IMR-90 (cell line): ENCODE measurements around the gene ZNF555. TPM values are rescaled to one million over a fixed set of nuclear protein-coding genes. Genes with fewer than 3 reads are reported as not detected.

Experiments
- ATAC-seq: fragments of 200-7000 bp; cut with Tn5 transposase; 2 replicates; pipeline ENCODE4 v1.9.1; 2020; ENCODE audit warnings: low read depth, mild to moderate bottlenecking, moderate library complexity
- BruUV-seq: library from RNA; stranded (reverse); fragments of 400-500 nt; replicated peaks from 2 replicates; lab custom pipeline; 2021; lab: Mats Ljungman, UMichigan
- CTCF ChIA-PET: fragments of 300-600 bp; formaldehyde crosslinking; extraction: SDS; loops from one replicate; lab custom pipeline; 2021; ENCODE audit warnings: antibody characterized with exemption; lab: Yijun Ruan, JAX
- POLR2A ChIA-PET: fragments of 300-600 bp; sonication (Branson Sonifier 250); formaldehyde crosslinking; loops from one replicate; lab custom pipeline; 2022; ENCODE audit warnings: antibody characterized with exemption; ENCODE audit not compliant: unreplicated experiment; lab: Charles Lee
- DNase-seq: peaks from one replicate; pipeline ENCODE4 v3.0.0; 2013
- H2AFZ ChIP-seq: replicated peaks from 2 replicates; pipeline ENCODE3; 2013; ENCODE audit warnings: low read length, mild to moderate bottlenecking; ENCODE audit not compliant: poor library complexity
- H2AK5ac ChIP-seq: 2 replicates; pipeline ENCODE4 v1.6.1; 2013; ENCODE audit warnings: low read depth, low read length, inconsistent platforms
- H2AK9ac ChIP-seq: replicated peaks from 2 replicates; pipeline ENCODE3; 2013; ENCODE audit warnings: mild to moderate bottlenecking, low read depth, low read length, moderate library complexity; ENCODE audit not compliant: poor library complexity
- H2BK120ac ChIP-seq: 2 replicates; pipeline ENCODE4 v1.6.1; 2013; ENCODE audit warnings: low read depth, low read length, inconsistent platforms
- H2BK15ac ChIP-seq: 3 replicates; pipeline ENCODE4 v1.6.1; 2013; ENCODE audit warnings: low read depth, low read length, inconsistent platforms
- H2BK20ac ChIP-seq: 2 replicates; pipeline ENCODE4 v1.6.1; 2013; ENCODE audit warnings: low read depth, mild to moderate bottlenecking, inconsistent platforms, low read length, moderate library complexity
- H2BK5ac ChIP-seq: 2 replicates; pipeline ENCODE4 v1.6.1; 2013; ENCODE audit warnings: mild to moderate bottlenecking, low read depth, low read length, inconsistent platforms; ENCODE audit not compliant: poor library complexity, severe bottlenecking
- H3K14ac ChIP-seq: replicated peaks from 2 replicates; pipeline ENCODE4 v1.6.1; 2013; ENCODE audit warnings: low read depth, low read length, inconsistent platforms
- H3K18ac ChIP-seq: 2 replicates; pipeline ENCODE4 v1.6.1; 2013; ENCODE audit warnings: low read depth, low read length, control low read depth
- H3K23ac ChIP-seq: 2 replicates; pipeline ENCODE4 v1.6.1; 2013; ENCODE audit warnings: low read depth, low read length, inconsistent platforms
- H3K27ac ChIP-seq: 2 replicates; pipeline ENCODE4 v1.5.1; 2013; ENCODE audit warnings: mild to moderate bottlenecking, control low read depth, low read length; ENCODE audit not compliant: insufficient read depth
- H3K27me3 ChIP-seq: 2 replicates; pipeline ENCODE4 v1.6.1; 2013; ENCODE audit warnings: low read length; ENCODE audit not compliant: control insufficient read depth, insufficient read depth
- H3K36me3 ChIP-seq: 2 replicates; pipeline ENCODE4 v1.6.1; 2013; ENCODE audit warnings: low read length, mixed read lengths; ENCODE audit not compliant: control insufficient read depth, insufficient read depth
- H3K4ac ChIP-seq: 2 replicates; pipeline ENCODE4 v1.6.1; 2013; ENCODE audit warnings: low read depth, low read length, inconsistent platforms
- H3K4me1 ChIP-seq: 2 replicates; pipeline ENCODE4 v1.6.1; 2013; ENCODE audit warnings: low read length, mixed read lengths; ENCODE audit not compliant: control insufficient read depth, insufficient read depth
- H3K4me2 ChIP-seq: 2 replicates; pipeline ENCODE4 v1.6.1; 2013; ENCODE audit warnings: low read depth, mild to moderate bottlenecking, control low read depth, low read length, moderate library complexity
- H3K4me3 ChIP-seq: 2 replicates; pipeline ENCODE4 v1.5.1; 2013; ENCODE audit warnings: low read depth, mild to moderate bottlenecking, control low read depth, low read length, moderate library complexity; ENCODE audit not compliant: insufficient read depth
- H3K56ac ChIP-seq: 2 replicates; pipeline ENCODE4 v1.6.1; 2013; ENCODE audit warnings: low read length, inconsistent platforms; ENCODE audit not compliant: insufficient read depth; ENCODE audit errors: extremely low read depth
- H3K79me1 ChIP-seq, 2 experiments: 2 replicates each; pipeline ENCODE4 v1.6.1; 2013; ENCODE audit warnings: low read length in 2 of 2, inconsistent platforms in 1 of 2, low read depth in 1 of 2
- H3K9ac ChIP-seq: 2 replicates; pipeline ENCODE4 v1.6.1; 2013; ENCODE audit warnings: low read depth, low read length, control low read depth
- H3K9me1 ChIP-seq: 2 replicates; pipeline ENCODE4 v1.6.1; 2013; ENCODE audit warnings: low read length, inconsistent platforms; ENCODE audit not compliant: insufficient read depth
- H3K9me3 ChIP-seq: 2 replicates; pipeline ENCODE4 v1.6.1; 2013; ENCODE audit warnings: low read length; ENCODE audit not compliant: control insufficient read depth, insufficient read depth
- H4K20me1 ChIP-seq: 2 replicates; pipeline ENCODE4 v1.6.1; 2013; ENCODE audit warnings: low read length, inconsistent platforms; ENCODE audit not compliant: insufficient read depth
- H4K5ac ChIP-seq: 2 replicates; pipeline ENCODE4 v1.6.1; 2013; ENCODE audit warnings: mild to moderate bottlenecking, low read depth, low read length, control low read depth
- H4K8ac ChIP-seq, 2 experiments: 2 replicates each; pipeline ENCODE4 v1.6.1; 2013; ENCODE audit warnings: low read depth in 2 of 2, low read length in 2 of 2, control low read depth in 1 of 2, inconsistent platforms in 1 of 2
- H4K91ac ChIP-seq: 2 replicates; pipeline ENCODE4 v1.6.1; 2013; ENCODE audit warnings: low read depth, low read length, inconsistent platforms; ENCODE audit not compliant: insufficient read depth
- BHLHE40 ChIP-seq: fragments of 150-350 bp; IDR thresholded peaks from 2 replicates; pipeline ENCODE4 v1.6.1; 2016; ENCODE audit warnings: mild to moderate bottlenecking, low read depth, low read length
- FOS ChIP-seq: fragments of 150-350 bp; IDR thresholded peaks from 2 replicates; pipeline ENCODE4 v1.6.1; 2016; ENCODE audit warnings: low read depth, low read length
- MXI1 ChIP-seq: IDR thresholded peaks from 2 replicates; pipeline ENCODE4 v1.6.1; 2012; ENCODE audit warnings: low read depth, mild to moderate bottlenecking, low read length, moderate library complexity, borderline replicate concordance
- NFE2L2 ChIP-seq: fragments of 150-350 bp; IDR thresholded peaks from 2 replicates; pipeline ENCODE4 v1.6.1; 2016; ENCODE audit warnings: low read depth, mild to moderate bottlenecking, low read length
- WGBS, 2 experiments: methylation state at CpG; one replicate each; pipeline versions ENCODE4 v1.1.5 to v1.1.7; 2013; ENCODE audit warnings: missing lambda C conversion rate in 2 of 2; ENCODE audit not compliant: insufficient read length in 1 of 2; ENCODE audit errors: extremely low coverage in 2 of 2; 5-methylcytosine and 5-hydroxymethylcytosine counted together
- dilution Hi-C: fragments of 300-500 bp; cut with HindIII; formaldehyde crosslinking; loops from one replicate; pipeline ENCODE4 v1.14.3; 2018; ENCODE audit warnings: low sequenced_read_pairs; ENCODE audit not compliant: unreplicated experiment
- in situ Hi-C: fragments of 300-500 bp; cut with MboI; formaldehyde crosslinking; loops from 3 replicates; pipeline ENCODE4 v1.14.3; 2019; ENCODE audit warnings: low sequenced_read_pairs, inconsistent platforms, mixed read lengths
- intact Hi-C: fragments of 100-400 bp; cut with micrococcal nuclease; formaldehyde crosslinking; loops from 2 replicates; pipeline ENCODE4 v1.10.0; 2022
- polyA plus RNA-seq, 3 experiments: library from polyadenylated mRNA; depleted of rRNA; stranded (reverse); fragments of >200 nt; gene quantifications; 2 replicates each; pipeline ENCODE4 v1.2.3, GENCODE V29; 2012; ENCODE audit warnings: low replicate concordance in 1 of 3
- total RNA-seq: library from RNA; depleted of rRNA; stranded (reverse); fragments of >200 nt; gene quantifications from 2 replicates; pipeline ENCODE4 v1.2.3, GENCODE V29; 2012

Gene ZNF555
- total and polyA plus RNA-seq, 2 of the 4 experiments (the other 2 are of a cell fraction), result 2.8 to 9.7 TPM

- no peak overlapping the region for H3K56ac ChIP-seq
- H3K23ac ChIP-seq, result no peak overlapping the region
- no peak overlapping the region for H3K4ac ChIP-seq
- H3K4me1 ChIP-seq, result no peaks in the 10 kb centered on the region
- no peak overlapping the region for H2AFZ ChIP-seq
- ATAC-seq, result peak; percentile 40
- H2BK120ac ChIP-seq, result no peak overlapping the region
- no peak overlapping the region for H3K4me3 ChIP-seq
- H2BK20ac ChIP-seq, result no peak overlapping the region
- H3K9me1 ChIP-seq, result no peaks in the 10 kb centered on the region
- intact Hi-C loops (no loop called here), in situ Hi-C loops (no loop called here), dilution Hi-C loops (no loop called here)
- CTCF ChIA-PET, result no interaction called here
- no peak for TF ChIP-seq BHLHE40
- TF ChIP-seq NFE2L2, result no peak
- TF ChIP-seq MXI1, result no peak
- TF ChIP-seq FOS, result no peak
- H3K9me3 ChIP-seq, result no peaks in the 10 kb centered on the region
- H3K27me3 ChIP-seq, result no peaks in the 10 kb centered on the region
- no peak overlapping the region for H2BK15ac ChIP-seq
- H3K14ac ChIP-seq, result no peak overlapping the region
- H4K20me1 ChIP-seq, result peaks cover 6% of the 10 kb centered on the region; the same call in 1 of the 2 replicates
- no peak overlapping the region for H2AK9ac ChIP-seq
- H3K27ac ChIP-seq, result no peak overlapping the region
- POLR2A ChIA-PET, result no interaction called here
- 95% methylated on average over 4 of the region's 7 CpGs; no CpG with 5 or more reads in 1 of the 2 experiments for WGBS, 2 experiments
- H4K8ac ChIP-seq, result no peak overlapping the region
- no peak overlapping the region for H4K5ac ChIP-seq
- no peak overlapping the region for H2AK5ac ChIP-seq
- no TSS peak for BruUV-seq
- no peak overlapping the region for H3K18ac ChIP-seq
- peaks cover 48% of the 10 kb centered on the region for H3K36me3 ChIP-seq
- peaks cover 0 to 40% of the 10 kb centered on the region in 2 experiments; a peak in 3 of 4 replicates for H3K79me1 ChIP-seq
- no peak overlapping the region for H4K91ac ChIP-seq
- H2BK5ac ChIP-seq, result no peak overlapping the region
- no peak overlapping the region for H3K4me2 ChIP-seq
- peak; percentile 7 for DNase-seq
- H3K9ac ChIP-seq, result no peak overlapping the region
These were observed 42.5 kb upstream of the ZNF555 start for GRCh38 chr19:2798733-2799132.
